ENCODE measurements around the gene SCAANT1. TPM values are rescaled to one million over a fixed set of nuclear protein-coding genes. Genes with fewer than 3 reads are reported as not detected.

The SCAANT1 gene
- total RNA-seq, 1 experiment from 2014 or later: not detected

- Histone ChIP-seq H2BK15ac (ENCODE audit: low read depth, low read length) (no peak overlapping the region), H3T11ph (ENCODE audit: low read length) (no peak overlapping the region), H2BK12ac (ENCODE audit: insufficient read length, low read depth, low read length) (no peak overlapping the region), H3K14ac (ENCODE audit: insufficient read depth, low read length) (no peak overlapping the region), H3K23ac (ENCODE audit: insufficient read length, low read depth, low read length) (no peak overlapping the region), H2BK5ac (ENCODE audit: insufficient read length, low read length) (no peak overlapping the region), H3K9me3 (ENCODE audit: control insufficient read depth, low read depth, low read length) (no peaks in the 10 kb centered on the region), H4K8ac (replicated peaks; ENCODE audit: insufficient read length, low read depth, low read length) (no peak overlapping the region), H3K79me1 (ENCODE audit: insufficient read depth, low read depth, low read length, poor library complexity, severe bottlenecking) (peaks cover 3% of the 10 kb centered on the region), H3K27ac (ENCODE audit: insufficient read length, low read depth, low read length) (no peak overlapping the region), H3K9ac (ENCODE audit: extremely low read depth, insufficient read length, low read length) (no peak overlapping the region), H3K4ac (ENCODE audit: low read depth, low read length) (no peak overlapping the region), H4K91ac (ENCODE audit: insufficient read length, low read depth, low read length) (no peak overlapping the region), H4K20me1 (ENCODE audit: control insufficient read depth, insufficient read depth, insufficient read length) (no peaks in the 10 kb centered on the region), H3K79me2 (ENCODE audit: insufficient read depth, low read length) (no peaks in the 10 kb centered on the region), H4K5ac (ENCODE audit: insufficient read length, low read depth, low read length) (no peak overlapping the region), H2BK120ac (ENCODE audit: low read depth, low read length, poor library complexity, severe bottlenecking) (no peak overlapping the region), H2BK20ac (ENCODE audit: low read depth, low read length, poor library complexity, severe bottlenecking) (no peak overlapping the region), H2AK5ac (ENCODE audit: insufficient read length, low read length) (no peak overlapping the region), H3K56ac (ENCODE audit: insufficient read length, low read depth, low read length) (no peak overlapping the region), H3K23me2 (ENCODE audit: insufficient read length, low read depth, low read length, poor library complexity, severe bottlenecking) (no peaks in the 10 kb centered on the region), H3K27me3 (ENCODE audit: insufficient read depth, low read length) (no peaks in the 10 kb centered on the region), H3K4me2 (ENCODE audit: insufficient read depth, insufficient read length, low read length) (no peak overlapping the region), H3K4me1 (ENCODE audit: insufficient read depth, low read length) (peaks cover 4% of the 10 kb centered on the region; the same call in 1 of the 2 replicates), H2AFZ (ENCODE audit: low read length) (no peak overlapping the region), H3K18ac (ENCODE audit: insufficient read length, low read depth, low read length) (no peak overlapping the region)
- Mint-ChIP-seq H3K4me1 (peaks cover 36 to 43% of the 10 kb centered on the region in 2 experiments), H3K9me3 (no peaks in the 10 kb centered on the region), H3K27ac (peak overlapping the region; percentile 2 to 71 (median 32); a peak in 3 of 7 replicates), H3K4me3 (no peak overlapping the region), H3K36me3 (ENCODE audit: insufficient read depth in 1 of 3, low read depth in 3 of 3) (no peaks in the 10 kb centered on the region), H3K27me3 (ENCODE audit: low read depth) (no peaks in the 10 kb centered on the region)
- TF ChIP-seq CTCF (conservative IDR thresholded peaks at IDR 0.05): no peak
- no peak for DNase-seq
- WGBS (ENCODE audit: extremely low coverage, insufficient read length, low lambda C conversion rate): no CpG with 5 or more reads among the region's 6 CpGs
Observed at GRCh38 chr3:63934041-63934866, 22.1 kb upstream of the SCAANT1 start.

Data from H9 (cell line).